OCI-LY1 (cell line): Measurements from ENCODE around the gene TREM2.

Source experiments
- EZH2 ChIP-seq: fragments of 200-600 bp; sonication (generic), shearing (Covaris generic); IDR thresholded peaks from 2 replicates; pipeline ENCODE4 v1.8.0; 2017; ENCODE audit warnings: borderline replicate concordance, mixed run types, mild to moderate bottlenecking, antibody characterized with exemption, low read length, moderate library complexity, mixed read lengths
- TF ChIP-seq, protein P1 (sequence below): fragments of 200-600 bp; sonication (generic), shearing (Covaris generic); IDR thresholded peaks from 2 replicates; pipeline ENCODE4 v1.5.1; 2017; ENCODE audit warnings: mild to moderate bottlenecking, antibody characterized with exemption, low read length, moderate library complexity, mixed read lengths

DNA sequence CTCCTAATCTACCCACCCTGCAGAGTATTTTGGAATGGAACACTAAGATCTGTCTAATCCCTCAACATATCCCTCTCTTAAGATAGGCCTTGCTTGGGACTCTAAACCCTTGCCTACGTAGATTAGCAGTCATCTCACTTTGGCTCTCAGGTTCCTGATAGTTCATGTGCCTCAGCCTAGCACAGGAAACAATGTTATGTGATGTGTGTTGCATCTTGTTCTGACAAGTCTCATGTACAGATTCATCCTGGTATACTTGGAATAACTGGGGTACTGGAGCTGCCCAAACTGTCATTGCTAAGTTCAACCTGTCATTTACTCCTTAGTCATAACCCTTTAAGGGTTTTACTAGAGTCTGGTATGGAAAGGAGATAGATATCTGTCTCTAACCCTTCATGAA, 42.9 kb downstream of the TREM2 start:
- TF ChIP-seq, protein P1, sequence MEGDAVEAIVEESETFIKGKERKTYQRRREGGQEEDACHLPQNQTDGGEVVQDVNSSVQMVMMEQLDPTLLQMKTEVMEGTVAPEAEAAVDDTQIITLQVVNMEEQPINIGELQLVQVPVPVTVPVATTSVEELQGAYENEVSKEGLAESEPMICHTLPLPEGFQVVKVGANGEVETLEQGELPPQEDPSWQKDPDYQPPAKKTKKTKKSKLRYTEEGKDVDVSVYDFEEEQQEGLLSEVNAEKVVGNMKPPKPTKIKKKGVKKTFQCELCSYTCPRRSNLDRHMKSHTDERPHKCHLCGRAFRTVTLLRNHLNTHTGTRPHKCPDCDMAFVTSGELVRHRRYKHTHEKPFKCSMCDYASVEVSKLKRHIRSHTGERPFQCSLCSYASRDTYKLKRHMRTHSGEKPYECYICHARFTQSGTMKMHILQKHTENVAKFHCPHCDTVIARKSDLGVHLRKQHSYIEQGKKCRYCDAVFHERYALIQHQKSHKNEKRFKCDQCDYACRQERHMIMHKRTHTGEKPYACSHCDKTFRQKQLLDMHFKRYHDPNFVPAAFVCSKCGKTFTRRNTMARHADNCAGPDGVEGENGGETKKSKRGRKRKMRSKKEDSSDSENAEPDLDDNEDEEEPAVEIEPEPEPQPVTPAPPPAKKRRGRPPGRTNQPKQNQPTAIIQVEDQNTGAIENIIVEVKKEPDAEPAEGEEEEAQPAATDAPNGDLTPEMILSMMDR = no peak
- TF ChIP-seq EZH2 = no peak
